HG03066 (cell line): ENCODE data around the gene GAL.

ENCODE experiments used
- ATAC-seq: cut with Tn5 transposase; IDR thresholded peaks from one replicate; pipeline ENCODE4 v1.9.1; 2021; ENCODE audit warnings: low read depth; ENCODE audit not compliant: unreplicated experiment

Gene GAL

DNA sequence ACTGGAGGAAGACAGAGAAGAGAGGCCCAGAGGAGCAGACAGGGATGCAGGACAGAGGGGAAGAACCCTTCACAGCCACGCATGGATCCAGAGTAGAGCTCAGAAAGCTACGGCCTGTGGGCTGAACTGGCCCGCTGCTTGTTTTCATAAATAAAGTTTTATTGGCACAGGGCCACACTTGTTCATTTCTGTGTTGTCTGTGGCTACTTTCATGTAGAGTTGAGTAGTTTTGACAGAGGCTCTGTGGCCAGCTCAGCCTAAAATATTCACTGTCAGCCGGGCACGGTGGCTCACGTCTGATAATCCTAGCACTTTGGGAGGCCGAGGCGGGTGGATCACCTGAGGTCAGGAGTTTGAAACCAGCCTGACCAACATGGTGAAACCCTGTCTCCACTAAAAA lies 26.2 kb upstream of the GAL start:
- ATAC-seq, result no peak

DNA sequence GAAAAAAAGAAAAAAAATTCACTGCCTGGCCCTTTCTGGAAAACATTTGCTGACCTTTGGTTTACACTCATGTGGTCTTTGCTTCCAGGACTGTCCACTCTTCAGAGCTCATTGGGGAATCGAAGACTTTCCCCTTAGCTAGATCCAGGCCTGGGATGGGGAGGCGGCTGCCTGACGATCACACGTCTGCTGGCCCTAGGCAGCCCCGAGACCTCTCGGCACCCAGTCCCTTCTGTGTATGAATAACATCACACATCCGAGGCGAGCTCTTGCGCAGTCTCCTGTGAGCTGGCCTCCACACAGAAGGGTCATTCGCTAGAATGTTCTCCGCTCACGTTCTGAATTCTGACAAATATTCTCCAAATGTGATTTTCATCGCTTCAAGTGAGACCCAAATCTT lies 25.7 kb upstream of the GAL start:
- ATAC-seq, result no peak

DNA sequence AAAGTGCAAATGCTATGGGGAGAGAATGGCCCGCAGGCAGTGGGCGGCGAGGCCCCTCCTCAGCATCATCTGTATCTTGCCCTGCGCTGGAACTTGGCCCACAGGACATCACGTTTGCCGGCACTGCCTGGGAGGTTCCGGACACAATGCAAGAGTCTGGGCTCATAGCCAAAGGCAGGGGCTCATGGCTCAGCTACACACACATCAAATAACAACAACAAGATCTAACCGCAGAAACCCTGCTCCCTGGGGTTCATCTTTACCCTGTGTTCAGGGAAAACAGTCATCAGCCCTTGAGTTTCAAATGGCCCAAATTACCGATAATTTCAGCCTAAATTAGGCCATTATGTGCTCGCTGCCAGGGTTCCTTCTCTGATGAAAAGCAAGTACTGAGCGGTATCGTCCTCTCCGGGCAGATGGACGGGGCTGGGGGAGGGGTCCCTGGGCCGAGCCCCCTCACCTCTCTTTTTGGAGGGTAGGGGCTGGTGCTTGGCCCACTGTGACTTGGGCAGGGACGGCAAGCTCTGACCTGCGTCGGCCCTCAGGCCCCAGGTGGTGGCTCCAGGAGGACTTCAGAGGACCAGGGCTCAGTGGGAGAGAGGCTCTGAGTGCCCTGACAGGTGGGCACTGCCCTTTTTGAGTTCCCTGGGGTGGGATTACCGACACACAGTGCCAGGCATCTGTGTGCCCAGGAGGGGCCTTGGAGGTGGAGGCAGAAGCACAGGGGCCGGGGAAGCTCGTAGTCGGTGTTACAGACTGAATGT lies 25.0 kb upstream of the GAL start:
- ATAC-seq, result no peak

GRCh38 chr11:68660066-68660810 lies 24.1 kb upstream of the GAL start:
- ATAC-seq, result no peak

GRCh38 chr11:68661014-68661413 lies 23.3 kb upstream of the GAL start:
- no peak for ATAC-seq

GRCh38 chr11:68661697-68662603 lies 22.4 kb upstream of the GAL start:
- ATAC-seq, result no peak

- no peak for ATAC-seq
Observed at GRCh38 chr11:68663482-68664010, 20.8 kb upstream of the GAL start.

GRCh38 chr11:68664141-68664540 lies 20.2 kb upstream of the GAL start:
- ATAC-seq, result no peak

DNA sequence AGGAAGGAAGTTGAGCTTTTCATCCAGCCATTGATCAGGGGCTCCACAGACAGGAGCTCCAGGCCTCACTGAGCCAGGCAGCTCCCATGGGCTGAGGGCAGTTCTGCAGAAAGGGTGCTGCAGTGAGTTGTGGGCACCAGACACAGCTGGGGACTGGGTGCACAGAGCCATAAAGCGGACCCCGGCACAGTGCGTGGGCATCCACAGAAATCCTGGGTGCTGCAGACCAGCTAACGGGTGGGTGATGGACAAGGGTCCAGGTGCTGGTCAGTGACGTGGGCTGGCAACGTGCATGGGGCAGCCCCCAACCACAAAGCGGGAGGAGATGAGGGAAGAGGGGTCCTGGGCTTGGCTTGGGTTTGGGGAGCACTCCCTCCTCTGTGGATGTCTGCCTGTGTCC lies 19.4 kb upstream of the GAL start:
- no peak for ATAC-seq

DNA sequence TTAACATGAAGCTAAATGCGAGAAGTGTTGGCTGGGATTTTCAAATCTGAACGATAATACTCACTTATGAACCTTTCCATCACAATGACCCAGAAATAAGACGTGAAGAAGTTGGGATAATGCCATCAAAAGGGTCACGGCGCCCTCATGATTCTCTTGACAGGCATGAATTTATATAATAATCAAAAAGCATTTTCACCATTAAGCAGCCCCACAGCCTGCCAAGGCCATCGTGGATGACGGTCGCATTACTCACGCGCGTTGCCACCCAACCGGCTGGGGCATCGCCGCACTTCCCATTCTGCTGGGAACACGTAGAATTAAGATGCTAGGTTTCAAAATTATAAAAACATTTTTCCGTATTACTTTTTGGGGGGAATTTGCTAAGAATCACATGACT lies 18.9 kb upstream of the GAL start:
- no peak for ATAC-seq

- ATAC-seq, result no peak
Observed at GRCh38 chr11:68666849-68667248, 17.5 kb upstream of the GAL start.

GRCh38 chr11:68667511-68668500 lies 16.5 kb upstream of the GAL start:
- no peak for ATAC-seq

- no peak for ATAC-seq
Observed at GRCh38 chr11:68669301-68670090, 14.8 kb upstream of the GAL start.

- no peak for ATAC-seq
Observed at GRCh38 chr11:68670208-68670992, 13.9 kb upstream of the GAL start.

DNA sequence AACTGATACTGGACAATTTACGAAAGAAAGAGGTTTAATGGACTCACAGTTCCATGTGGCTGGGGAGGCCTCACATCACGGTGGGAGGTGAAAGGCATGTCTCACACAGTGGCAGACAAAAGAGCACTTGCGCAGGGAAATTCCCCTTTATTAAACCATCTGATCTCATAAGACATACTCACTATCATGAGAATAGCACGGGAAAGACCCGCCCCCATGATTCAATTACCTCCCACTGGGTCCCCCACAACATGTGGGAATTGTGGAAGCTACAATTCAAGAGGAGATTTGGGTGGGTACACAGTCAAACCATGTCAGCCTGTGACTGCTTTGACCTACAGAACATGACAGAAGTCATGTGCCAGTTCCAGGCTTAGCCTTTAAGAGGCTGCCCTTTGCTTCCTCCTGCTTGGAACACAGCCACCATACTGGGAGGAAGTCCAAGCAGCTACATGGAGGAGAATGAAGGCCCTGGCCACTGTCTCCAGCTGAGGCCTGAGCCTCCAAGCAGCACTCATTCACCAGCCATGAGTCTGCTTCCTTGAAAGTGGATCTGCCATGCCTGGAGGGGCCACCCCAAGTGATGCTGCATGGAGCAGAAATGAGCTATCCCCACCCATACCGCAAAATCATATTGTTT lies 10.9 kb upstream of the GAL start:
- ATAC-seq, result no peak

DNA sequence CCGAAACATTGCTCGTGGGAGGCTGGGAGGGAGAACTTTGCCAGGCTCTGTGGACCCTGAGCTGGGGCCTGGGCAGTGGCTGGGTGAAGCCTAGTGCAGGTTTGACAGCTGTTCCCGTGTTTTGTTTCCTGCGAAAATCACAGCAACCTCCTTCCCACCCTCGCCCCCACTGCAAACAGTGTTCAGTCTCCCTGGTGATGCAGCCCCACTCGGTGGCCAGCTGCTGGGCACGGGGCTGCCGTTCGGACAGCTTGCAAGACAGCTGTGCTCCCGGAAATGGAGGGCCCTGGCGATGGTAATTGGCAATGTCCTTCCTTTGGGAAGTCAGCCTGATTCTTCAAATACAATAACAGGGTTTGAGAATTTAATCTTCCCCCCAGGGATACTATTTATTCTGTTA lies 10.4 kb upstream of the GAL start:
- no peak for ATAC-seq

DNA sequence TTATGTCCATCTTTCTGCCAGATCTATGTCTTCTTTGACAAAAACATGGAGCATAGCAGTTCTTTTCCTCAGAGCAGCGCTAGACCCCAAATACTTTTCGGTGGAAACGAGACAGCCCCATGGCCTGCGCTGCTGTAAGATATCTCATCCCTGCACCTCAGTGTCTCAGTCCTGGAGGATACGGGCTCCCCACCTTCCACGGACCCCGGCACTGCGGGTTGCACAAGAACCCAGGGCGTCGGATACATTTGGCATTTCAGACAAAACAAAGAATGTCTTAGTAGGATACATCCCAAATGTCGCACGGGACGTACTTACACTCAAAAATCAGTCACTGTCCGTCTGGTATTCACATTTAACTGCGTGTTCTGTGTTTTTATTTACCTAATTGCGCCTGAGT lies 9.9 kb upstream of the GAL start:
- ATAC-seq, result no peak

- ATAC-seq, result no peak
Observed at GRCh38 chr11:68677432-68677831, 6.9 kb upstream of the GAL start.
